GM06990 (cell line): ENCODE measurements around the gene FARSA.
"Not testable (repeated sequence)": the region's sequence is repeated elsewhere in the genome, so short reads cannot be mapped to it uniquely, and the experiment has no call there.

Source experiments
- DNase-seq: peaks from one replicate; pipeline ENCODE4 v3.0.0-alpha.2; 2011; ENCODE audit not compliant: insufficient read length; ENCODE audit errors: extremely low read depth
- H3K27me3 ChIP-seq: replicated peaks from 2 replicates; pipeline ENCODE4 v1.6.0; 2011; ENCODE audit warnings: low read length; ENCODE audit not compliant: control insufficient read depth, insufficient read depth
- H3K36me3 ChIP-seq: 2 replicates; pipeline ENCODE4 v1.5.1; 2011; ENCODE audit warnings: low read length; ENCODE audit not compliant: control insufficient read depth, insufficient read depth
- H3K4me3 ChIP-seq: replicated peaks from 2 replicates; pipeline ENCODE4 v1.5.1; 2011; ENCODE audit warnings: low read depth, mild to moderate bottlenecking, control low read depth, low read length
- CTCF ChIP-seq: IDR thresholded peaks from 2 replicates; pipeline ENCODE4 v1.5.1; 2011; ENCODE audit warnings: low read length, control low read depth, mild to moderate bottlenecking, inconsistent platforms; ENCODE audit not compliant: insufficient read depth, poor library complexity, severe bottlenecking

FARSA gene

GRCh38 chr19:12921047-12921446 lies 12.5 kb downstream of the FARSA start:
- no peak for TF ChIP-seq CTCF
- Histone ChIP-seq H3K27me3 (no peaks in the 10 kb centered on the region), H3K4me3 (no peak overlapping the region), H3K36me3 (peaks cover 20% of the 10 kb centered on the region)
- DNase-seq: no peak

- Histone ChIP-seq H3K27me3 (no peaks in the 10 kb centered on the region), H3K36me3 (peaks cover 4% of the 10 kb centered on the region), H3K4me3 (no peak overlapping the region)
- no peak for TF ChIP-seq CTCF
- no peak for DNase-seq
Observed at GRCh38 chr19:12918253-12918652, 15.3 kb downstream of the FARSA start.

- not testable (repeated sequence) for H3K27me3 ChIP-seq, DNase-seq, H3K4me3 ChIP-seq, H3K36me3 ChIP-seq
Observed at GRCh38 chr19:12915860-12916259, 17.7 kb downstream of the FARSA start.

DNA sequence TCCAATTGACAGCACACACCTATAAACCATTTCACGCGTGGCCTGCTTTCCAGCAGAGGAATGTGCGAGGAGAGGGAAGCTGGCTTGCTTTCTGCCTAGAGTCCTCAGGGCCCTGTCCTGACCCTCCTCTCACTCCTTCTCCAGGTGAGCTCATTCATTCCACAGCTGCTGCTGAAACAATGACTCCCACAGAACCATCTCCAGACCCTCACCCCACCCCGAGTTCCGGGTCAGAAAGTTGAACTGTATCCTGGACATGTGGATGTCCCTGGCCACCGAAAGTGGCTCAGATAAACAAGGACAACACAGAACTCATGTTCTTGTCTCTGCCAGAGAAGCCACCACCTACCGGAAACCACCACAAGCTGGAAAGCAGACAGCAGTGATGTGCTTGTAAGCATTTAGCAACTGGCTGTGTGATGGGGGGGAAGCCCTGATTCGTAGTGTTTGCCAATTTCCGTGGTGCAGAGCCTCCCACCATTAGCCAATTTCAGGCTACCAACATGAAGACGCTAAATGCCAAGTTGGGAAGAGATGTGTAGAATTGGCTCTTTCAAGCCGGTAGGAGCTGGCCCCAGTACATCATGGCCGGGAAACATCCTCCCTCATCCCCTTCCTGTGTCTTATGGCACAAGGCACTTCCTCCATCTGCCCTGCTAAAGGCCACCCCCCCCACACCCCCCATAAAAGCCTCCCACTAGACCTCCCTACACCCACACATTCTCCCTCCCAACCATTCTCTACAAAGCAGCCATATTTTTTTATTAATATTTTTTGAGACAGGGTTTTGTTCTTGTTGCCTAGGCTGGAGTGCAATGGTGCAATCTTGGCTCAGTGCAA lies 19.4 kb downstream of the FARSA start:
- no peaks in the 10 kb centered on the region for H3K36me3 ChIP-seq
- no peaks in the 10 kb centered on the region for H3K27me3 ChIP-seq
- TF ChIP-seq CTCF: no peak
- DNase-seq: no peak
- no peak overlapping the region for H3K4me3 ChIP-seq

DNA sequence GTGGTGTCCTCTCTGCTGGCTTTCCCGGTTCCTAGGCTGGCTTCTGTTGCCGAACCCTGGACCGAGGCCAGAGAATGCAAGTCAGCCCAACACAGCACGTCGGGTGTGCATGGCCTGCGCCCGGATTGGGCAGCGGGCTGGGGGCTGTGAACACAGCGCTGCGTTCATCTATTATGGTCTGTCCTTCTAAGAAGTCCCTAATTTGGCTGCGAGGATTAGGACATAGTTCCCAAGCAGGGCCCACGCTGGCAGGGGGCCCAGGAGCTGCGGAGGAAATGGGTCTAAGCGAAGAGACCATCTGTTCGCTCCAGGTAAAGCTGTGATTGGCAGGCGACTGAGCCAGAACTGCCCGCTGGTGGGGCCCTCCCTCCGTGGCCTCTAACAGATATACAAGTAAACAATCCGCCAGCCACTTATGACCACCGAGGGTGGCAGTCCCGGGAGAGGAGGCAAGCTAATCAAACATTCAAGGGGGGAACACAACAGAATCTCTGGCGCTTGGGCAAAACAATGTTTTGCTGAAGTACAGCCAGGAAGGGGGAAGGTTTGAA lies 20.4 kb downstream of the FARSA start:
- Histone ChIP-seq H3K4me3 (no peak overlapping the region), H3K27me3 (no peaks in the 10 kb centered on the region), H3K36me3 (no peaks in the 10 kb centered on the region)
- DNase-seq: no peak
- no peak for TF ChIP-seq CTCF

DNA sequence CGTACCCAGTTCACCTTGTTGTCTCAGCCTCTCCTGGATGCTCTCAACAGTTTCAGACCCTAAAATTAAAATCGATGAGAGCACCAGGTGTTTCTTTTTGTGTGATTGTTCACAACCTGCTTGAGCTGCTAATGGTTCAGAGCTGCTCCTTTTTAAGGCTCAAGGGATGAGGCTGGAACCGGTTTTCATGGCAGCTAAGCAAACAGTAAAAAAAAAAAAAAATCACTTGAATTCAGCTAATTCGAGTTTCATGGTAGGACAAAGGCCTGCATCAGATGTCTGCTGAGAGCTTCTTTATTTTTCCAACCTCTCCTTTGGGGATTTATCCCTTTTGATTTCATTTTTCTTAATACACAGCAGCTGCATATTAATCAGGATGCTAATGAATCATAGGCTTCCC lies 20.9 kb downstream of the FARSA start:
- TF ChIP-seq CTCF: no peak
- no peaks in the 10 kb centered on the region for H3K27me3 ChIP-seq
- no peak for DNase-seq
- no peak overlapping the region for H3K4me3 ChIP-seq
- no peaks in the 10 kb centered on the region for H3K36me3 ChIP-seq
